Keratinocyte (primary cell): ENCODE data around the gene MTCH1.

Source experiments
- EZH2 ChIP-seq: IDR thresholded peaks from one replicate; pipeline ENCODE4 v1.6.1; 2012; ENCODE audit warnings: inconsistent platforms, mild to moderate bottlenecking, low read length, moderate library complexity
- TF ChIP-seq, protein P1 (sequence below), 3 experiments: IDR thresholded peaks in 1 of 3; conservative IDR thresholded peaks in 1 of 3; optimal IDR thresholded peaks in 1 of 3; 2 replicates in 2 of 3; 3 replicates in 1 of 3; pipeline versions ENCODE3 to v1.5.1; 2011; ENCODE audit warnings: low read length in 3 of 3, mild to moderate bottlenecking in 3 of 3, moderate library complexity in 2 of 3, control low read depth in 1 of 3, inconsistent platforms in 1 of 3; ENCODE audit not compliant: insufficient read depth in 2 of 3; ENCODE audit errors: extremely low read depth in 1 of 3

DNA sequence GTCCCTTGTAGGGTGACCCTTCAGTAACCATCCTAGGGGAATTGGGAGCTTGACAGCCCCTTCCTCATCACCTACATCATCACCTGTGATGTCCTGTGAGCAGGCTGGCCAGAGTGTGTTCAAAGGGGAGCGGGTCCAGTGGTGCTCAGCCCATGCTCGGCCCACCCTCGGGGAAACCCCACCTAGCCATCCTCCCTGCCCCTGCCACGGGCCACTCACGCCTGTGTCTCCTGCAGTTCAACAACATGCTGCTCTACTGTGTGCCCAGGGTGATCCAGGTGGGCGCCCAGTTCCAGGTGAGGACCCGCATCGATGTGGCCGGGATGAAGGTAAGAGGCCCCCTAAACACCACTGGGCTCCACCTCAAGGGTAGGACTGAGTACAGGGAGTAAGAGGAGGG, 29.5 kb upstream of the MTCH1 start:
- TF ChIP-seq, protein P1, sequence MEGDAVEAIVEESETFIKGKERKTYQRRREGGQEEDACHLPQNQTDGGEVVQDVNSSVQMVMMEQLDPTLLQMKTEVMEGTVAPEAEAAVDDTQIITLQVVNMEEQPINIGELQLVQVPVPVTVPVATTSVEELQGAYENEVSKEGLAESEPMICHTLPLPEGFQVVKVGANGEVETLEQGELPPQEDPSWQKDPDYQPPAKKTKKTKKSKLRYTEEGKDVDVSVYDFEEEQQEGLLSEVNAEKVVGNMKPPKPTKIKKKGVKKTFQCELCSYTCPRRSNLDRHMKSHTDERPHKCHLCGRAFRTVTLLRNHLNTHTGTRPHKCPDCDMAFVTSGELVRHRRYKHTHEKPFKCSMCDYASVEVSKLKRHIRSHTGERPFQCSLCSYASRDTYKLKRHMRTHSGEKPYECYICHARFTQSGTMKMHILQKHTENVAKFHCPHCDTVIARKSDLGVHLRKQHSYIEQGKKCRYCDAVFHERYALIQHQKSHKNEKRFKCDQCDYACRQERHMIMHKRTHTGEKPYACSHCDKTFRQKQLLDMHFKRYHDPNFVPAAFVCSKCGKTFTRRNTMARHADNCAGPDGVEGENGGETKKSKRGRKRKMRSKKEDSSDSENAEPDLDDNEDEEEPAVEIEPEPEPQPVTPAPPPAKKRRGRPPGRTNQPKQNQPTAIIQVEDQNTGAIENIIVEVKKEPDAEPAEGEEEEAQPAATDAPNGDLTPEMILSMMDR (optimal IDR thresholded peaks at IDR 0.05 in 1 of 3, IDR thresholded peaks at IDR 0.05 in 1 of 3, conservative IDR thresholded peaks at IDR 0.05 in 1 of 3; ENCODE audit: extremely low read depth in 1 of 3, insufficient read depth in 2 of 3, low read length in 3 of 3): no peak
- TF ChIP-seq EZH2: no peak
